ENCODE results near the gene IRF6. TPM values are rescaled to one million over a fixed set of nuclear protein-coding genes. Genes with fewer than 3 reads are reported as not detected.

The IRF6 gene
- total RNA-seq, 4 donors from 2014 or later, result 0.46 to 1.2 (median 0.75) TPM

GRCh38 chr1:209819058-209819457 lies 13.1 kb upstream of the IRF6 start:
- WGBS, result 56% methylated on average over 1 of the region's 1 CpG
- no peaks in the 10 kb centered on the region for H3K9me3 ChIP-seq
- H3K36me3 ChIP-seq, result no peaks in the 10 kb centered on the region
- no peak overlapping the region for H3K27ac ChIP-seq (replicated peaks in 1 of 4)
- TF ChIP-seq POLR2AphosphoS5 (IDR thresholded peaks at IDR 0.05), result no peak
- TF ChIP-seq, protein P1, sequence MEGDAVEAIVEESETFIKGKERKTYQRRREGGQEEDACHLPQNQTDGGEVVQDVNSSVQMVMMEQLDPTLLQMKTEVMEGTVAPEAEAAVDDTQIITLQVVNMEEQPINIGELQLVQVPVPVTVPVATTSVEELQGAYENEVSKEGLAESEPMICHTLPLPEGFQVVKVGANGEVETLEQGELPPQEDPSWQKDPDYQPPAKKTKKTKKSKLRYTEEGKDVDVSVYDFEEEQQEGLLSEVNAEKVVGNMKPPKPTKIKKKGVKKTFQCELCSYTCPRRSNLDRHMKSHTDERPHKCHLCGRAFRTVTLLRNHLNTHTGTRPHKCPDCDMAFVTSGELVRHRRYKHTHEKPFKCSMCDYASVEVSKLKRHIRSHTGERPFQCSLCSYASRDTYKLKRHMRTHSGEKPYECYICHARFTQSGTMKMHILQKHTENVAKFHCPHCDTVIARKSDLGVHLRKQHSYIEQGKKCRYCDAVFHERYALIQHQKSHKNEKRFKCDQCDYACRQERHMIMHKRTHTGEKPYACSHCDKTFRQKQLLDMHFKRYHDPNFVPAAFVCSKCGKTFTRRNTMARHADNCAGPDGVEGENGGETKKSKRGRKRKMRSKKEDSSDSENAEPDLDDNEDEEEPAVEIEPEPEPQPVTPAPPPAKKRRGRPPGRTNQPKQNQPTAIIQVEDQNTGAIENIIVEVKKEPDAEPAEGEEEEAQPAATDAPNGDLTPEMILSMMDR (IDR thresholded peaks at IDR 0.05), result no peak
- TF ChIP-seq EP300 (IDR thresholded peaks at IDR 0.05), result no peak
- no peak for TF ChIP-seq POLR2A (IDR thresholded peaks at IDR 0.05; ENCODE audit: low read depth)
- H3K4me3 ChIP-seq, result no peak overlapping the region
- peaks cover 0 to 7% (median 0%) of the 10 kb centered on the region in 4 donors for H3K27me3 ChIP-seq
- intact Hi-C loops (cut with DNase I), result no loop called here
- no peaks in the 10 kb centered on the region for H3K4me1 ChIP-seq
- no peak for DNase-seq (ENCODE audit: extremely low spot score)

- H3K4me3 ChIP-seq, result no peak overlapping the region
- TF ChIP-seq POLR2A (IDR thresholded peaks at IDR 0.05; ENCODE audit: low read depth) (no peak), POLR2AphosphoS5 (IDR thresholded peaks at IDR 0.05) (no peak), EP300 (IDR thresholded peaks at IDR 0.05) (no peak)
- TF ChIP-seq, protein P1 (IDR thresholded peaks at IDR 0.05), result no peak
- no peaks in the 10 kb centered on the region for H3K4me1 ChIP-seq
- H3K9me3 ChIP-seq, result no peaks in the 10 kb centered on the region
- WGBS, result 100% methylated on average over 1 of the region's 1 CpG
- no peaks in the 10 kb centered on the region for H3K36me3 ChIP-seq
- no peak for DNase-seq (ENCODE audit: extremely low spot score)
- peaks cover 0 to 7% (median 0%) of the 10 kb centered on the region in 4 donors for H3K27me3 ChIP-seq
- intact Hi-C loops (cut with DNase I), result no loop called here
- no peak overlapping the region for H3K27ac ChIP-seq (replicated peaks in 1 of 4)
Measured at GRCh38 chr1:209817691-209818090, 11.7 kb upstream of the IRF6 start.

DNA sequence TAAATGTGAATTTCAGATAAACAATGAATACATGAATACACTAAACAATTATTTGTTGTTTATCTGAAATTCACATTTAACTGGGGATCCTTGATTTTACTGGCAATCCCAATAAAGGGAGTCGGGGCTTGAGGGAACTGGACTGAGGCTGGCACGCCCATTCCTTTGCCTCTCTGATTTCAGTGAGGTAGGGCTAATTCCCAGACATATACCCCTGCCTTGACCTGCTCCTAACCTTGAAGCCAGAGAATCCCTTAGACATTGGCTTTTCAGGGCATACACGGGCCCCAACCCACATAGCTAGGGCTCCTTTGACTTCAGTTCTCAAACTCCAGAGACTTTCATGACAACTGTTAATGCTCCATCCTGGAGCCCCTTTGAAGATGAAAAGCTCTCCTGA lies 11.0 kb upstream of the IRF6 start:
- DNase-seq (ENCODE audit: extremely low spot score), result peak; percentile 37
- Histone ChIP-seq H3K27ac (replicated peaks in 1 of 4) (no peak overlapping the region), H3K4me3 (no peak overlapping the region), H3K4me1 (no peaks in the 10 kb centered on the region), H3K36me3 (no peaks in the 10 kb centered on the region), H3K9me3 (no peaks in the 10 kb centered on the region), H3K27me3 (peaks cover 0 to 7% (median 0%) of the 10 kb centered on the region in 4 donors)
- WGBS, result 73% methylated on average over 3 of the region's 3 CpGs
- TF ChIP-seq POLR2A (IDR thresholded peaks at IDR 0.05; ENCODE audit: low read depth) (no peak), POLR2AphosphoS5 (IDR thresholded peaks at IDR 0.05) (no peak), EP300 (IDR thresholded peaks at IDR 0.05) (no peak)
- intact Hi-C loops (cut with DNase I), result no loop called here

- no peak overlapping the region for H3K27ac ChIP-seq (replicated peaks in 1 of 4)
- TF ChIP-seq, protein P1 (IDR thresholded peaks at IDR 0.05), result no peak
- TF ChIP-seq POLR2AphosphoS5 (IDR thresholded peaks at IDR 0.05) (no peak), POLR2A (IDR thresholded peaks at IDR 0.05; ENCODE audit: low read depth) (no peak), EP300 (IDR thresholded peaks at IDR 0.05) (no peak)
- no peaks in the 10 kb centered on the region for H3K4me1 ChIP-seq
- peaks cover 0 to 7% (median 0%) of the 10 kb centered on the region in 4 donors for H3K27me3 ChIP-seq
- intact Hi-C loops (cut with DNase I), result no loop called here
- no peak overlapping the region for H3K4me3 ChIP-seq
- 94% methylated on average over 5 of the region's 6 CpGs for WGBS
- no peaks in the 10 kb centered on the region for H3K9me3 ChIP-seq
- H3K36me3 ChIP-seq, result no peaks in the 10 kb centered on the region
- DNase-seq (ENCODE audit: extremely low spot score), result peak; percentile 79
Measured at GRCh38 chr1:209815931-209816341, 10.0 kb upstream of the IRF6 start.

GRCh38 chr1:209815490-209815889 lies 9.5 kb upstream of the IRF6 start:
- no peak for DNase-seq (ENCODE audit: extremely low spot score)
- TF ChIP-seq EP300 (IDR thresholded peaks at IDR 0.05), result no peak
- no peak for TF ChIP-seq POLR2A (IDR thresholded peaks at IDR 0.05; ENCODE audit: low read depth)
- TF ChIP-seq POLR2AphosphoS5 (IDR thresholded peaks at IDR 0.05), result no peak
- TF ChIP-seq, protein P1 (IDR thresholded peaks at IDR 0.05), result no peak
- Histone ChIP-seq H3K9me3 (no peaks in the 10 kb centered on the region), H3K36me3 (no peaks in the 10 kb centered on the region), H3K27ac (replicated peaks in 1 of 4) (no peak overlapping the region), H3K4me3 (no peak overlapping the region), H3K4me1 (no peaks in the 10 kb centered on the region), H3K27me3 (peaks cover 0 to 7% (median 0%) of the 10 kb centered on the region in 4 donors)
- WGBS, result 75% methylated on average over 3 of the region's 3 CpGs
- intact Hi-C loops (cut with DNase I), result no loop called here
